Measurements from ENCODE around the gene TMPRSS13. TPM values are rescaled to one million over a fixed set of nuclear protein-coding genes. Genes with fewer than 3 reads are reported as not detected.

TMPRSS13 gene
- total RNA-seq, 1 experiment from 2014 or later: 53.1 TPM

DNA sequence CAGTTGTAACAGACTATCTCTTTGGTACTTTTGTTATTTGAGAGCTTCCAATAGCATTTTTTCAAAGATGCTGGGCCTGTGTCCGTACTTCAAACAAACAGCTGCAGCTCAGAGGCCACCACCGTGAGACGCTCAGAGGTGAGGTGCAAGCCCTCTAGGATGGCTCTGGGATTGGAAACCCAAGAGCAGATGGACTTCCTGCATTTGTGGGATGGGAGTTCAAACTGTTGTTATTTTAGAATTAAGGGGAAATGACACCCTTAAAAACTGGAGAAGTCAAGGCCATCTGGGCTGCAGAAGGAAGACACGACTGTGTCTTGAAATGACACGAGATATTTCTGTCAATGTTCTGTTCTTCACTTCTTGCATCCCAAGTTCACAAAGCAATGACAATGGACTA is 47.8 kb upstream of the TMPRSS13 start:
- Mint-ChIP-seq H3K27me3 (ENCODE audit: insufficient read depth, unreplicated experiment) (peaks cover 6% of the 10 kb centered on the region), H3K27ac (ENCODE audit: unreplicated experiment) (no peak overlapping the region), H3K9me3 (ENCODE audit: unreplicated experiment) (no peaks in the 10 kb centered on the region), H3K4me1 (ENCODE audit: low read depth, unreplicated experiment) (peaks cover 6% of the 10 kb centered on the region), H3K4me3 (ENCODE audit: unreplicated experiment) (no peak overlapping the region), H3K36me3 (ENCODE audit: insufficient read depth, unreplicated experiment) (no peaks in the 10 kb centered on the region)
- intact Hi-C loops (cut with micrococcal nuclease; ENCODE audit: unreplicated experiment): no loop called here
- ChIA-PET POLR2A (interaction anchor here (0.7 kb wide), 1 partner anchor 176 kb away, joined by 4 read pairs; no protein-coding TSS in a partner anchor), CTCF (no interaction called here)
- no peak for DNase-seq
- Histone ChIP-seq H3K27me3 (replicated peaks; ENCODE audit: control insufficient read depth, insufficient read depth, low read length) (no peaks in the 10 kb centered on the region), H3K4me3 (ENCODE audit: low read depth, low read length) (no peak overlapping the region), H3K9me3 (no peaks in the 10 kb centered on the region), H3K36me3 (ENCODE audit: control insufficient read depth, insufficient read depth, low read length) (no peaks in the 10 kb centered on the region), H3K4me1 (no peaks in the 10 kb centered on the region)
- BruUV-seq (replicated peaks): no TSS peak
- TF ChIP-seq, protein P1, sequence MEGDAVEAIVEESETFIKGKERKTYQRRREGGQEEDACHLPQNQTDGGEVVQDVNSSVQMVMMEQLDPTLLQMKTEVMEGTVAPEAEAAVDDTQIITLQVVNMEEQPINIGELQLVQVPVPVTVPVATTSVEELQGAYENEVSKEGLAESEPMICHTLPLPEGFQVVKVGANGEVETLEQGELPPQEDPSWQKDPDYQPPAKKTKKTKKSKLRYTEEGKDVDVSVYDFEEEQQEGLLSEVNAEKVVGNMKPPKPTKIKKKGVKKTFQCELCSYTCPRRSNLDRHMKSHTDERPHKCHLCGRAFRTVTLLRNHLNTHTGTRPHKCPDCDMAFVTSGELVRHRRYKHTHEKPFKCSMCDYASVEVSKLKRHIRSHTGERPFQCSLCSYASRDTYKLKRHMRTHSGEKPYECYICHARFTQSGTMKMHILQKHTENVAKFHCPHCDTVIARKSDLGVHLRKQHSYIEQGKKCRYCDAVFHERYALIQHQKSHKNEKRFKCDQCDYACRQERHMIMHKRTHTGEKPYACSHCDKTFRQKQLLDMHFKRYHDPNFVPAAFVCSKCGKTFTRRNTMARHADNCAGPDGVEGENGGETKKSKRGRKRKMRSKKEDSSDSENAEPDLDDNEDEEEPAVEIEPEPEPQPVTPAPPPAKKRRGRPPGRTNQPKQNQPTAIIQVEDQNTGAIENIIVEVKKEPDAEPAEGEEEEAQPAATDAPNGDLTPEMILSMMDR (IDR thresholded peaks at IDR 0.05; ENCODE audit: insufficient read depth in 1 of 2, low read depth in 1 of 2, low read length in 1 of 2, severe bottlenecking in 1 of 2, unreplicated experiment in 1 of 2): no peak

GRCh38 chr11:117976445-117976844 is 47.2 kb upstream of the TMPRSS13 start:
- no peaks in the 10 kb centered on the region for H3K36me3 Mint-ChIP-seq (ENCODE audit: insufficient read depth, unreplicated experiment)
- Histone ChIP-seq H3K36me3 (ENCODE audit: control insufficient read depth, insufficient read depth, low read length) (no peaks in the 10 kb centered on the region), H3K4me3 (ENCODE audit: low read depth, low read length) (no peak overlapping the region), H3K9me3 (no peaks in the 10 kb centered on the region), H3K27me3 (replicated peaks; ENCODE audit: control insufficient read depth, insufficient read depth, low read length) (no peaks in the 10 kb centered on the region), H3K4me1 (no peaks in the 10 kb centered on the region)
- H3K9me3 Mint-ChIP-seq (ENCODE audit: unreplicated experiment): no peaks in the 10 kb centered on the region
- no TSS peak for BruUV-seq (replicated peaks)
- CTCF ChIA-PET: interaction anchor here (0.6 kb wide), 1 partner anchor 132 kb away, joined by 3 read pairs; no protein-coding TSS in a partner anchor
- peaks cover 2% of the 10 kb centered on the region for H3K27me3 Mint-ChIP-seq (ENCODE audit: insufficient read depth, unreplicated experiment)
- H3K4me3 Mint-ChIP-seq (ENCODE audit: unreplicated experiment): no peak overlapping the region
- DNase-seq: no peak
- no peak overlapping the region for H3K27ac Mint-ChIP-seq (ENCODE audit: unreplicated experiment)
- TF ChIP-seq, protein P1 (IDR thresholded peaks at IDR 0.05; ENCODE audit: insufficient read depth in 1 of 2, low read depth in 1 of 2, low read length in 1 of 2, severe bottlenecking in 1 of 2, unreplicated experiment in 1 of 2): no peak
- peaks cover 6% of the 10 kb centered on the region for H3K4me1 Mint-ChIP-seq (ENCODE audit: low read depth, unreplicated experiment)
- POLR2A ChIA-PET: interaction anchor here (0.5 to 0.7 kb wide), 2 partner anchors 176 to 222 kb away, joined by 4 to 5 read pairs; no protein-coding TSS in a partner anchor
- intact Hi-C loops (cut with micrococcal nuclease; ENCODE audit: unreplicated experiment): no loop called here

DNA sequence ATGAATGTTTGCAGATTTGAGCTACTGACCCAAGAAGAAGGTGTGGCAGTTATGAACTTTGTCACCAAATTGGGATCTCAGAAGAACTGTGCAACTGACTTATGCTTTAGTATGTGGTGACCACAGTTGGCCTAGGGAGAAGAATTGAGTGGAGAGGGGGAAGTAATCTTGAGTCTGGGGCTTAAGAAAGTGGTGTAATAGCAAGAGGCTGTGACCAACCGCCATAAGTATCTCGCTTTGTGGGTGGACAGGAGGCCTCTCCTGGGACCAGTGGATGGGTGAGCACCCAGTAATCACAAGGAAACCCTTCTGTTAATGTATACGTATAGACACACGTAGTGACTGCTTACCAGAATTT is 44.3 kb upstream of the TMPRSS13 start:
- Mint-ChIP-seq H3K9me3 (ENCODE audit: unreplicated experiment) (no peaks in the 10 kb centered on the region), H3K4me1 (ENCODE audit: low read depth, unreplicated experiment) (no peaks in the 10 kb centered on the region), H3K27ac (ENCODE audit: unreplicated experiment) (no peak overlapping the region), H3K4me3 (ENCODE audit: unreplicated experiment) (no peak overlapping the region), H3K27me3 (ENCODE audit: insufficient read depth, unreplicated experiment) (peaks cover 4% of the 10 kb centered on the region), H3K36me3 (ENCODE audit: insufficient read depth, unreplicated experiment) (no peaks in the 10 kb centered on the region)
- no peaks in the 10 kb centered on the region for H3K9me3 ChIP-seq
- TF ChIP-seq, protein P1 (IDR thresholded peaks at IDR 0.05; ENCODE audit: insufficient read depth in 1 of 2, low read depth in 1 of 2, low read length in 1 of 2, severe bottlenecking in 1 of 2, unreplicated experiment in 1 of 2): no peak
- H3K4me1 ChIP-seq: no peaks in the 10 kb centered on the region
- no peak overlapping the region for H3K4me3 ChIP-seq (ENCODE audit: low read depth, low read length)
- ChIA-PET POLR2A (no interaction called here), CTCF (interaction anchor here (0.6 to 0.7 kb wide), 2 partner anchors 41 to 75 kb away, joined by 3 read pairs; no protein-coding TSS in a partner anchor)
- intact Hi-C loops (cut with micrococcal nuclease; ENCODE audit: unreplicated experiment): no loop called here
- no peaks in the 10 kb centered on the region for H3K36me3 ChIP-seq (ENCODE audit: control insufficient read depth, insufficient read depth, low read length)
- no TSS peak for BruUV-seq (replicated peaks)
- no peaks in the 10 kb centered on the region for H3K27me3 ChIP-seq (replicated peaks; ENCODE audit: control insufficient read depth, insufficient read depth, low read length)
- no peak for DNase-seq

All from Caco-2 (cell line).